ENCODE results near the gene LRRTM1.

Gene LRRTM1

DNA sequence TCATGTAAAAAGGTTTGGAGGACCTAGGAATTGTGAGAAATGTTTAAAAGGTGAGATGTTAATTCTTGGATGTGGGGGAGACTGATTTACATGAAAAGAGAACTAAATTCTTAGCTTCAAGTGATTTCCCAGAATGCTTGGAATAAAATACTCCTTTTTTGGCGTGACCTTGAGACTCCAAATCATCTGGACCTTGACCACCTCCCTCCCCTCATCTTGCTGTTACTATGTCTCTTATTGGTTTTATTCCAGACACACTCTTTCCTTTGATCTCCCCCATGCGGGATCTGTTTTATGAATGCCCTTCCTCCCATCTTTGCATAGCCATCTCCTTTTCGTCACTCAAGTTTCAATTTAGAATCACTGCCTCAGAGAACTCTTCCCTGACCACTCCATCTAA lies 20.0 kb upstream of the LRRTM1 start:
- Histone ChIP-seq H3K4me2 (ENCODE audit: low read length) (no peak overlapping the region), H3F3A (ENCODE audit: control insufficient read depth, insufficient read depth) (no peaks in the 10 kb centered on the region), H3K79me2 (ENCODE audit: control insufficient read depth, low read length) (no peaks in the 10 kb centered on the region), H3K27me3 (ENCODE audit: control insufficient read depth, low read length) (no peaks in the 10 kb centered on the region; the same call in 1 of the 2 replicates), H3K36me3 (ENCODE audit: control insufficient read depth, low read length) (no peaks in the 10 kb centered on the region), H3K9me3 (ENCODE audit: control insufficient read depth, insufficient read depth, low read length) (no peaks in the 10 kb centered on the region), H3K9me2 (replicated peaks; ENCODE audit: control insufficient read depth, low read length) (no peaks in the 10 kb centered on the region), H3K4me1 (ENCODE audit: control insufficient read depth, low read length) (no peaks in the 10 kb centered on the region), H3K4me3 (ENCODE audit: low read length) (no peak overlapping the region), H4K20me1 (ENCODE audit: control insufficient read depth, insufficient read depth, low read depth, low read length) (no peaks in the 10 kb centered on the region), H3K27ac (ENCODE audit: low read depth, low read length) (no peak overlapping the region)
- TF ChIP-seq, protein P1, sequence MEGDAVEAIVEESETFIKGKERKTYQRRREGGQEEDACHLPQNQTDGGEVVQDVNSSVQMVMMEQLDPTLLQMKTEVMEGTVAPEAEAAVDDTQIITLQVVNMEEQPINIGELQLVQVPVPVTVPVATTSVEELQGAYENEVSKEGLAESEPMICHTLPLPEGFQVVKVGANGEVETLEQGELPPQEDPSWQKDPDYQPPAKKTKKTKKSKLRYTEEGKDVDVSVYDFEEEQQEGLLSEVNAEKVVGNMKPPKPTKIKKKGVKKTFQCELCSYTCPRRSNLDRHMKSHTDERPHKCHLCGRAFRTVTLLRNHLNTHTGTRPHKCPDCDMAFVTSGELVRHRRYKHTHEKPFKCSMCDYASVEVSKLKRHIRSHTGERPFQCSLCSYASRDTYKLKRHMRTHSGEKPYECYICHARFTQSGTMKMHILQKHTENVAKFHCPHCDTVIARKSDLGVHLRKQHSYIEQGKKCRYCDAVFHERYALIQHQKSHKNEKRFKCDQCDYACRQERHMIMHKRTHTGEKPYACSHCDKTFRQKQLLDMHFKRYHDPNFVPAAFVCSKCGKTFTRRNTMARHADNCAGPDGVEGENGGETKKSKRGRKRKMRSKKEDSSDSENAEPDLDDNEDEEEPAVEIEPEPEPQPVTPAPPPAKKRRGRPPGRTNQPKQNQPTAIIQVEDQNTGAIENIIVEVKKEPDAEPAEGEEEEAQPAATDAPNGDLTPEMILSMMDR (IDR thresholded peaks at IDR 0.05; ENCODE audit: low read depth, low read length, poor library complexity, severe bottlenecking), result no peak
- no peak for TF ChIP-seq EZH2phosphoT487 (IDR thresholded peaks at IDR 0.05; ENCODE audit: borderline replicate concordance, low read length)

- no peak overlapping the region for H3K4me2 ChIP-seq (ENCODE audit: low read length)
- H3K4me3 ChIP-seq (ENCODE audit: low read length), result no peak overlapping the region
Measured at GRCh38 chr2:80323610-80324009, 19.1 kb upstream of the LRRTM1 start.

GRCh38 chr2:80322958-80323357 lies 18.4 kb upstream of the LRRTM1 start:
- Histone ChIP-seq H3K27ac (ENCODE audit: low read depth, low read length) (no peak overlapping the region), H4K20me1 (ENCODE audit: control insufficient read depth, insufficient read depth, low read depth, low read length) (no peaks in the 10 kb centered on the region), H3K27me3 (ENCODE audit: control insufficient read depth, low read length) (no peaks in the 10 kb centered on the region; the same call in 1 of the 2 replicates), H3F3A (ENCODE audit: control insufficient read depth, insufficient read depth) (no peaks in the 10 kb centered on the region), H3K4me2 (ENCODE audit: low read length) (no peak overlapping the region), H3K36me3 (ENCODE audit: control insufficient read depth, low read length) (no peaks in the 10 kb centered on the region), H3K4me1 (ENCODE audit: control insufficient read depth, low read length) (no peaks in the 10 kb centered on the region), H3K4me3 (ENCODE audit: low read length) (no peak overlapping the region), H3K9me3 (ENCODE audit: control insufficient read depth, insufficient read depth, low read length) (no peaks in the 10 kb centered on the region), H3K9me2 (replicated peaks; ENCODE audit: control insufficient read depth, low read length) (no peaks in the 10 kb centered on the region), H3K79me2 (ENCODE audit: control insufficient read depth, low read length) (no peaks in the 10 kb centered on the region)
- TF ChIP-seq, protein P1 (IDR thresholded peaks at IDR 0.05; ENCODE audit: low read depth, low read length, poor library complexity, severe bottlenecking), result no peak
- TF ChIP-seq EZH2phosphoT487 (IDR thresholded peaks at IDR 0.05; ENCODE audit: borderline replicate concordance, low read length), result no peak

More at GRCh38 chr2:80323610-80324009, 19.1 kb upstream of the LRRTM1 start:
- Histone ChIP-seq H3K27ac (ENCODE audit: low read depth, low read length) (no peak overlapping the region), H3F3A (ENCODE audit: control insufficient read depth, insufficient read depth) (no peaks in the 10 kb centered on the region), H3K4me1 (ENCODE audit: control insufficient read depth, low read length) (no peaks in the 10 kb centered on the region), H3K27me3 (ENCODE audit: control insufficient read depth, low read length) (no peaks in the 10 kb centered on the region; the same call in 1 of the 2 replicates), H3K9me3 (ENCODE audit: control insufficient read depth, insufficient read depth, low read length) (no peaks in the 10 kb centered on the region), H4K20me1 (ENCODE audit: control insufficient read depth, insufficient read depth, low read depth, low read length) (no peaks in the 10 kb centered on the region), H3K36me3 (ENCODE audit: control insufficient read depth, low read length) (no peaks in the 10 kb centered on the region), H3K9me2 (replicated peaks; ENCODE audit: control insufficient read depth, low read length) (no peaks in the 10 kb centered on the region), H3K79me2 (ENCODE audit: control insufficient read depth, low read length) (no peaks in the 10 kb centered on the region)
- no peak for TF ChIP-seq EZH2phosphoT487 (IDR thresholded peaks at IDR 0.05; ENCODE audit: borderline replicate concordance, low read length)
- TF ChIP-seq, protein P1 (IDR thresholded peaks at IDR 0.05; ENCODE audit: low read depth, low read length, poor library complexity, severe bottlenecking), result no peak
